ENCODE measurements around the gene FABP3.

- TF ChIP-seq, protein P1, sequence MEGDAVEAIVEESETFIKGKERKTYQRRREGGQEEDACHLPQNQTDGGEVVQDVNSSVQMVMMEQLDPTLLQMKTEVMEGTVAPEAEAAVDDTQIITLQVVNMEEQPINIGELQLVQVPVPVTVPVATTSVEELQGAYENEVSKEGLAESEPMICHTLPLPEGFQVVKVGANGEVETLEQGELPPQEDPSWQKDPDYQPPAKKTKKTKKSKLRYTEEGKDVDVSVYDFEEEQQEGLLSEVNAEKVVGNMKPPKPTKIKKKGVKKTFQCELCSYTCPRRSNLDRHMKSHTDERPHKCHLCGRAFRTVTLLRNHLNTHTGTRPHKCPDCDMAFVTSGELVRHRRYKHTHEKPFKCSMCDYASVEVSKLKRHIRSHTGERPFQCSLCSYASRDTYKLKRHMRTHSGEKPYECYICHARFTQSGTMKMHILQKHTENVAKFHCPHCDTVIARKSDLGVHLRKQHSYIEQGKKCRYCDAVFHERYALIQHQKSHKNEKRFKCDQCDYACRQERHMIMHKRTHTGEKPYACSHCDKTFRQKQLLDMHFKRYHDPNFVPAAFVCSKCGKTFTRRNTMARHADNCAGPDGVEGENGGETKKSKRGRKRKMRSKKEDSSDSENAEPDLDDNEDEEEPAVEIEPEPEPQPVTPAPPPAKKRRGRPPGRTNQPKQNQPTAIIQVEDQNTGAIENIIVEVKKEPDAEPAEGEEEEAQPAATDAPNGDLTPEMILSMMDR (IDR thresholded peaks at IDR 0.05 in 4 of 5, conservative IDR thresholded peaks at IDR 0.05 in 1 of 5): no peak
- no peak for TF ChIP-seq POLR2A (IDR thresholded peaks at IDR 0.05)
These were observed 5.1 kb upstream of the FABP3 start for GRCh38 chr1:31378001-31378400.
